NCI-H226 (cell line): ENCODE data around the gene PREX1.

ENCODE experiments used
- DNase-seq: peaks from one replicate; pipeline ENCODE4 v3.0.0-alpha.2; 2015

PREX1 gene

DNA sequence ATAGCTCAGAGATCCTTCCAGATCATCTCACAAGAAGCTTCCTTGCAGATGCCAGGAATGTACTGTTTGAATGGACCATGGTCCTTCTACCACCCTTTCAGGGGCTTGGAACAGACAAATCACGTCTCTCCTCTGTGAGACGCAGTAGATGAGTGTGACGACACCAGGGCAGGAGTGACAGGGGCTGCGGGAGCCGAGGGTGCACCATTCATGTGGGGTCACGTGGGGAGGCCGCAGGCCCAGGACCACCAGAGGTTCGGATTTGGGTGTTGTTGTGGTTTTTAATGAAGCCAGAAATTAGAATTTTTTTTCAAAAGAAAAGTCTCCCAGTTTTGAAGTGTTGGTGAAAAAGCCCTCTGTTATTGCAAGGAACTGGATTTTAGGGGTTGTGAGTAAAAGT lies 79.2 kb downstream of the PREX1 start:
- no peak for DNase-seq

DNA sequence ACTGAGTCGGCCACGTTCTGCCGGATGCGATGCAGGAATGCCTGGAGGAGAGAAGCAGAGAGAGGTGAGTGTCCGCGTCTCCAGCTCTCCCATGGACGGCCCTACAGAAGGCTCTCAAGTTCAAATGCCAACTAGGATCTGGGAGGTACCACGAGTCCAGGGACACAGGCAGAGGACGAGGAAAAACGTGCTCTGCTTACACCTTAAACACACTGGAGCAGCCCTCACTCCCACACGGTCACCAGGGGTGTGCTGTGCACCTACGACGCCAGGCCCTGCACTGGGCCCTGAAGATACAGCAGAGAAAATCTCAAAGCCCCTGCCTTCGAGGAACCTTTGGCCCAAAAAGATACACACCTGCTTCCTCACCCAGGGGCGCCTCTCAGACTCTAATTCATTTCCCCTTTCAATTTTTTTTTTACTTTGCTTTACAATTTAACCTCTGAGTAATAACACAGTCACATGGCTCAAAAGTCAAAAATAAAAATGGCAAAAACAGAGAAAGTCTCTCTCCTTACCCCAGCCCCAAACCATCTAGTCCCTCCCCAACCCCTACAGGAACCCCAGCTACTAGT lies 79.9 kb downstream of the PREX1 start:
- no peak for DNase-seq

DNA sequence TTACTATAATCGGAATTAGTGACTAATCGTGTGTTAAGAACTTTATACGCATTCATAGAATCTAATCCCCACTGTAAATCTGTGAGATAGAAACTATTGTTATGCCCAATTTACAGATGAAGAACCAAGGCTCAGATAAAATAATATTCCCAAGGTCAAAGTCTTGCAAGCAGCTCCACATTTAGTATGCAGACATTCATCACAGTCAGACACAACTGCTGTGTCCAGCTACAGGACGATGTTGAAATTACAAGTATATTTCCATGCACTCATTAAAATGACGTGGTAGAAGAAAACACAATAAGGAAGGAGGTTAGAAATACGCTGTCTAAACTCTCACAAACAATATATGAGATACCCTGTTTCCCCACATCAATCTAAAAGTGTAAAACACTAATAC lies 82.5 kb downstream of the PREX1 start:
- DNase-seq: no peak

DNA sequence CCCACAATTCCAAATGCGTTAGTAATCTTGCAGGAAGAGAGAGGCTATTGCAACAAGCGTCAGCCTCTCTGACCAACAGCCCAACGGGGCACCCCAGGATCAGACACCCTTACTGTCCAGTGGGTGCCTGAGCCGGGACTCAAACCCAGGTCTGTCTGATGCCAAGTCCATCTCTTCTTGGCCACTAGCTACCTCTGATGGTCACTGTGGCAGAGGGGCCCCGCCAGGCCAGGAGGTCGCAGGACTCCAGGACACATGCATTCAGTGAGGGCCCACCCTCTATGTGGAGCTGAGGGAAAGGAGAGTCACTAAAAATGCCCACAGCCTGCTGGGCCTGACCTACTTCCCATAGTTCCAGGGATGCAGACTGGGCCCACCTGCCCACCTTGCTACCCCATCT lies 83.3 kb downstream of the PREX1 start:
- no peak for DNase-seq

DNA sequence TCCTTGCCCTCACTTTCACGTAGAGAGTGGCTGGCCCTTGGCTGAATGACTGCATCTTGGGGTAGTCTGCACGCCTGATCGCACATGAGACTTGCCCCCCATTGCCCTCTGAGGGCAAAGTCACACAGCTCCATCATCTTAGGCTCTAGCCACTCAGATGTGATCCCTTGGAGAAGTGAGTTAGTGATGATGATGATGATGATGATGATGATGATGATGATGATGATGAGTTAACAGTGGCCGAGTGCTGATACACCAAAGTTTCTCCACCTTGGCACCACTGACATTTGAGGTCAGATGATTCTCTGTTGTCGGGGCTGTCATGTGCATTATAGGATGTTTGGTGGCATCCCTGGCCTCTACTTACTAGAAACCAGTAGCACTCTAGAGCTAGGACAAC lies 84.0 kb downstream of the PREX1 start:
- DNase-seq: no peak

DNA sequence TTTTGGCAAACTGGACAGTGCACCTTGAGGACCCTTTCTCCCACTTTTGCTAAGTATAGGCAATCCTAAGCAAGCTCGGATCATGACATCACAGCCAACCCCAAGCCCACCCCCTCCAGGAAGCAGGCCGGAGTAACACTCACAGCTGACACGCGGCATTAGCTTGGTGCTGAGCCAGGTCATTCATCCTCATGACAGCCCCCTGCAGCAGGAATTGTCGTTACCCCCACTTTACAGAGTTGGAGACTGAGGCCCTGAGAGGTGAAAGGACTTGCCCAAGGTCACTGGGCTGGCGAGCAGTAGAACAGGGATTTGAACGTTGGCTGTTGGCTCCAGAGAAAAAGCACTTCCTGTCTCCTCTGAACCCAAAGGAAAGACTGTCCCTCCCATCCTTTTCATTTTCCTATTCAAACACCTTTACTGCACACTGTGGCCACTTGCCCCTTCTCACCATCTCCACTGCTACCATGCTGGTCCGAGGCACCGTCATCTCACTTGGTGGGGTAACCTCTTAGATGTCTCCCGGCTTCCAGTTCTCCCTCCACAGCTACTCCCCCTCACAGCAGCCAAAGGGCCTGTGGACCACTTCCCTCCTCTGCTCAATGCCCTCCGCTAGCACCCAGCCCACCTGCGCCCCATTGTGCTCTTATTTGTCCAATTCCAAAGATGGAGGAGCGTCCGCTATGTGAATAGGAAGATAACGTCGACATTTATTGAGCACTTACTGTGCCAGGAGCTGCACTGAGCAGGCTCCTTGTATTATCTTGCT lies 84.7 kb downstream of the PREX1 start:
- no peak for DNase-seq

DNA sequence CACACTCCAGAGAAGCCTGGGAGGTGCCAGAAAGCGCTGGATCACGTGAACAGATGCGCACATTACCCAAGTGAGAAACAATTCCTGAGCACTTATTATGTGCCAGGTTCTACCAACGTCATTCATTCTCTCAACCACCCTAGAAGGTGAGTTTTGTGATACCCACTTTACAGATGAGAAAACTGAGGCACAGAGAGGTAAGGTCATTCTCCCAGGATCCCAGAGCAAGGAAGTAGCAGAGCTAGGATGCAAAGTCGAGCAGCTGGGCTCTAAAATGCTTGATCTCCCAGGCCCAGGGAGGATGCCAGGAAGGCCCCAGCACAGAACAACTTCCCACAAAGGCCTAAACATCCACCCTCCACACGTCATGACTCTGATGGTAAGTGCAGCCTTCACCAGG lies 85.6 kb downstream of the PREX1 start:
- DNase-seq: no peak

DNA sequence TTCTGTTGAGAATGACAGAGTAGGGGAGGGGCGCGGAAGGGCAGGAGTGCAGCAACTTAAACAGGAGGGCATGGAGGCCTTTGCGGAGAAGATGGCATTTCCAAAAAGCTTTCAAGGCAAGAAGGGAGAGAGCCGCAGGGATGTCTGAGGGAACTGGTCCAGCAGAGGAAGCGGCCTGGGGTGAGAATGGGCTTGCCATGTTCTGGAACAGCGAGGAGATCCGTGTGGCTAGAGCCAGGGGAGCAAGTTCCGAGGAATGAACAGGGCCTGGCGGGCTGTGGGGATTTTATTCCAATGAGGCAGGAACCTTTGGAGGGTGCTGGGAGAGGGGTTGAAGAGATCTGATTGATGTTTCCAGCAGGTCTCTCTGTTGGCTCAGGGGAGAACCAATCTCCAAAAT lies 86.1 kb downstream of the PREX1 start:
- no peak for DNase-seq

DNA sequence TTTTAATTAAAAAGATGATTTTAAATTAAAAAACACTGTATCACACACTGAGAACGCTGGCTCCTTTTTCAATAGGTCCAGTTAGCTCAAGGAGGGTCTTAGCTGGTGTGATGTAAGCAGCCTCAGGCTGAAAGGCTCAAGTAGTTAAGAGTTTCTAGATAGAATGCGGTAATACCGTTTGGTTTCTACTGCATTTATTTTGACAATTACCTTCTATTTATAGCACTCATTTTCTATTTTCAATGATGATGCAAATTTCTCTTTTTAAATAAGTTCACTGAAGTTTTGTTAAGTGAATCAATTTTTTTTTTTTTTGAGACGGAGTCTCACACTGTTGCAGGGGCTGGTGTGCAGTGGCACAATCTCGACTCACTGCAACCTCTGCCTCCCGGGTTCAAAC lies 87.1 kb downstream of the PREX1 start:
- DNase-seq: no peak

DNA sequence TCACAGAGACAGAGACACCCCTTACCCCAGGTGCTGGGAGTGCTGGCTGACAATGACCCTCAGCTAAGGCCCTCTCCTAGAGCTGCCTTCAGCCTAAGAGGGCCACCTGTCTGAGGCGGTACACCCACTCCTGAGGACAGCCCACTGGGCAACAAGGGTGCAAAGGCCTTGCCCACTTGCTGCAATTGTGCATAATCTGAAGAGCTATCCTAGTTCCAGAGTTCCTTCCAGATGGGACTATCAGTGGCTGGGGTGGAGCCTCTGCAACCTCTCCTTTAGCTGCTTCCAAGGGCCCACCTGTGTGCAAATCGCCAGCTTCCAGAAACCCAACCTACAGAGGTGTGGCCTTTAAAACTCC lies 87.5 kb downstream of the PREX1 start:
- DNase-seq: no peak

DNA sequence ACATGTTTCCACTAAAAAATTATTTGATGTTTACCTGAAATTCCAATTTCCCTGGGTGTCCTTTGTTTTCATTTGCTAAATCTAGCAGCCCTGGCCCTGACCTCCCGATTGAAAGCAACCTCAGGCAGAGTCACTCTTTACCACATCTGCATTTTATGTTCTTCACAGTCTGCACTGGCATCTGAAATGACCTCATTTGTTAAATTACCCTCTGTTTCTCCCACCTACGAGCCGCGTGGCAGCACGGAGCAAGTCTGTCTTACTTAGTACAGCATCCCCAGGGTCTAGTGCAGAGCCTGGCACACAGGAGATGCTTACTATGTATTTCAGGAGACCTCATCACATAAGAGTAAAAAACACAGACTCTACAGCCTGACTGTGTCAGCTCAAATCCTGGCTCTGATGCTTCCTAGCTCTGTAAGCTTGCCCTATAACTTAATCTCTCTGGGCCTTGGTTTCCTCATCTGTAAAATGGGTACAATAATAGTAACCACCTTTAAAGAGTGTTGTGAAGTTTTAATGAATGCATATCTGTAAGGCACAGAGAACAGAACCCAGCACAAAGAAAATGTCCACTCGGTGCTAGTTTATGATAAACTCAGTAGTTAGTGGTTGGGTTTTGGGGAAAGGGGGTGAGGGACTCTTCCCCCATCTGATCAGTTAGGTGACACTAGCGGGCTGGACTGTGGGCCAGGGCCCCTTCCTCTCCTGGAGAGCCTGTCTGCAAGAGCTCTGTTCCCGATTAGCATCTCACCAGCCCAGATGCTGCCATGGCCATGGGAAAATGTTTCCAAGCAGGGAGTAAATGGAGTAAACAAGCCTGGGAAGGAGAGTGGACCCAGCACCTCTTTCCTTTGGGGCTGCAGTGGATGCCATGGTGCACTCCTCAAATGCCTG lies 88.2 kb downstream of the PREX1 start:
- no peak for DNase-seq

DNA sequence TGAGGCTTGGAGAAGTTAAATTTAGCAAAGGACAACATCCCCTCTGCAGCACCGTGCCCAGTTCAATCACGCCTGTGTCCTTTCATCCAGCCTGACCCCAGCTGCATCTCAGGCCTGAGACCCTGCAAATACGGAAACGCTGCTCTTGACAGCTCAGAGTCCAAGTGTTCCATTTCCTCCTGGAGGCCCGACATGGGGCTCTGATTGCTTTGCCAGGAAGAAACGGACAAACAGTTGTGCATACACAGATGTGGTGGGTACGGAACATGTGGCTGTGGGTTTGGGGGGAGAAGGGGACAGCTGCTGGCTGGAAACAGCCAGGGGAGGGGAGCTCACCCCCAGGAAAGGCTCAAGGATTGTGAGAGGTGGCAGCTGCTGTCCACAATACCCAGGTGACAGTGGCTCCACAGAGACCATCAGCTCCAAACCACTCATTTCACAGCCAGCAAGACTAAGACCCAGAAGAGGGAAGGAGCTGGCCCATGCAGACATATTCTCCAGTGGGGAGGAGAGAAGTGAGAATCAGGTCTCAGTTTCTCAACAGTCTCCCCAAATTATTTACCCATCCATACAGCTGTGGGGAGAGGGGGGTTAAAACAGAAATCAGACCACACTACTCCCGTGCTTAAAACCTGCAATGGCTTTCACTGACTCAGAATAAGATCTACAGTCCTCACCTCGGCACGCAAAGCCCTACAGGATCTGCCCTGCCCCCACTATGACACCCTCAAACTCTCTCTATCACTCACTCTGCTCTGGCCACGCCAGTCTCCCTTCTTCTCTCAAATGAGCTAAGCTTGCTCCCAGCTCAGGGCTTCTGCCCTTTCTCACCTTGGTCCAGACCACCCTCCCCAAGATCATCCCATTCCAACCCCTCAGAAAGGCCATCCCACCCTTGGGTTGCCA lies 89.1 kb downstream of the PREX1 start:
- DNase-seq: no peak

DNA sequence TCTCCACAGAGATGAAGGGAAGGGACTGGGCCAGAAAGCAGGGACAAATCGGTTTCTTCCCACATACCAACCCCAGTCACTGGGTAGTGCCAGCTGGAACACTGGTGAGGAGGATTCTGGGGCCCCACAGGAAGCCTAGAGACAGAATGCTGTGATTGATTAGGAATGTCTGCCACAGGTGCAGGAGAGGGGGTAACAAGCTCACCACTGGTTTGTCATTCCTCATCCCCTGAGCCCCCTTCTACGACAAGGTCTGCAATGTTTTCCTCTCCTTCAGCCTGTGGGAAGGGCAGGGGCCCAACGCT lies 89.8 kb downstream of the PREX1 start:
- DNase-seq: no peak

DNA sequence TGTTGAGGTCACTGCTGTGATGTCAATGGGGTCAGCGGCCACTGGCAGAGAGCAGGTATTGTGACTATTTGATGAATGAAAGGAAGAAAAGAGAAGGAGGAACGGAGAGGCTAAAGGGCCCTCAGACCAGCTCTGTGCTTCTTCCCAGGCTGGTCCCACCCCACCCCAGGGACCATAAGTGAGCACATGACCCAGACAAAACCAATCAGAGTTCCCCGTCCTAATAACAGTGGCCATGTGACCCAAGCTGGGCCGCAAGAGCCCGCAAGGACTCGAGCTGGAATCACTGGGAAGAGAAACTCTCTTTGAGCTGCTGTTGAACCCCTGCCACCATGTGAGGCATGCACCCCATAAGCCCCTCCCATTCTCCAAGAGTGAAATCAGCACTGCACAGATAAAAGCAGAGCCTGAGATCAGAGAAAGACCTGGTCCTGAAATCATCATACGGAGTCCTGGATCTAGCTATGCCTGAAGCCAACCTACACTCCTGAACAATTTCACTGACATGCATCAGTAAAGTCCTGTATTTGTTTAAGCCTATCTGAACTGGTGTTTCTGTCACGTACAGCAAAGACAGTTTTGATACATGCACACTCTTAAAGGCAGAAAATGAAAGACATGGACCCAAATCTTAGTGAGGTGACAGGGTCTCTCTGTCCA lies 90.2 kb downstream of the PREX1 start:
- no peak for DNase-seq

DNA sequence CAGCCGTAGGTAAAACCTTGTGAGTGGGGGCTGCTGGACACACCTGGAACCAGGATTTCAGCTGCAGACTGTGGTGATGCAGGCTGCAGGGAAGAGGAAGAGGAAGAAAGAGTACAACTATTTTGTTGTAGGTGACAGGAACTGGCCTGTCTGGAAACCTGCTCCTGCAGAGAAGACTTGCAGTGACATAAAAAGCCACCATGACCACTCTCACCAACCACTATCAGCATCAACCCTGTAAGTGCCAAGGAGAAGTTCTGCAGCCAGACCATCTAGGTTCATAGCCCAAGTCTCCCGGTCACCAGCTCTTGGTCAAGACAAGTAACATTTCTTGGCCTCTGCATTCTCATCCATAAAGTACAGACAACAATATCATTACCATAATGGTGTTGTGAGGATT lies 91.2 kb downstream of the PREX1 start:
- no peak for DNase-seq

DNA sequence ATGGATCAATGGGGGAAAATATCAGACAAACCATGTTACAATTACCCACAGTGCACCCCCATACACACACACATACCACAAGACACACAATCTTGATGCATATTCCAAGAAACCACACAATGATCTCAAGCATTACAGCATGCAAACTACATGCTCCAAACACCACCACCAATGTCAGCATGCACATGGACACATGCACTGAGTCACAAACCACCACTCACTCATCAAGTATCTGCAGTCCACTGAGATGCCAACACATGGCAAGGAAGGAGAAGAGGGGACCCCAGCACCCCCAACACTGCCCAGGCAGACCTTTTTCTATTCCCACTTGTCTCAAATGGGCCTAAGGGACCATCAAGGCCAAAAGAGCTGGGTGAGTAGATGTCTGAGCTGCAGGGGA lies 91.6 kb downstream of the PREX1 start:
- DNase-seq: no peak

DNA sequence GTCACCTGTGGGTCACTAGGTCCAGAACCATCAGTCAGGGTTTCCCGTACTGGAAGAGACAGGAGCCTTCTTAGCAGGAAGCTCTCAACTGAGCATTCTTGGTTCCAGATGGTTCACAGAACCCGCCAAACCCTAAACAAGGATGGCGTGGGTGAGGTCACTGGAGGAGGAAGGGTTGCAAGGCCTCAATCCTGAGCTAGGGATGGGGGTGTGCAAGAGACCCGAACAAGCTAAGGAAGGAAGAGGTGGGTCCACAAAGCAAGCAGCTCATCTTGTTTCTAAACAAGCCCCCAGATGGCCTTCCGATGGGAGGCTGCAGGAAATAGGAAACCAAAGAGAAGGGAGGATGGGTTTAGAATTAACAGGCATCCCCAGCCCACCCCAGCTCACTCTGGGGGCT lies 92.7 kb downstream of the PREX1 start:
- no peak for DNase-seq

DNA sequence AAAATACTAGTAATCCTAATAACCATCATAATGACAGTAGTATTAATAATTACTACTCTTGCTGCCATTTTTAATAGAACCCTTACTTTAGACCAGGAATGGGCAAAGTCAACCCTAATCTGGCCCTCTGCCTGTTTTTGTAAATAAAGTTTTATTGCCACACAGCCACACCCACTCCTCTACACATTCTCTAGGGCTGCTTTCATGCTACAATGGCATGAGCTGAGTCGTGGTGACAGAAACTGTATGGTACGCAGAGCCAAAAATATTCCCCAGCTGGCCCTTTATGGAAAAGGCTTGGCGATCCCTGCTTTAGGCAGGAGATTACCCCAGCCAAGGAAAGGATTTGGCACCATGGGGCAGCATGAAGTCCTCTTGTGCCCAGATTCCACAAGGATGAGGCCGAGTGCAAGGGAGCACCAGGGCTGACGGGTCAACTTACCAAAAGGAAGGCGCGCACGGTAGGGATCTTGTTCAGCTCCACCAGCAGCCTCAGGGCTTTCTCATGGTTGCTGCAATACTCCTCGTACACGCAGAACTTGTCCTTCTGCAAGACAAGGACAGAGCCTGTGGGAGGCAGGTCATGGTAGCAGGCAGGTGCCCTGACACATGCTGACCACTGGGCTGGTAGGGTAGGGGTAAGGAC lies 93.6 kb downstream of the PREX1 start:
- no peak for DNase-seq

DNA sequence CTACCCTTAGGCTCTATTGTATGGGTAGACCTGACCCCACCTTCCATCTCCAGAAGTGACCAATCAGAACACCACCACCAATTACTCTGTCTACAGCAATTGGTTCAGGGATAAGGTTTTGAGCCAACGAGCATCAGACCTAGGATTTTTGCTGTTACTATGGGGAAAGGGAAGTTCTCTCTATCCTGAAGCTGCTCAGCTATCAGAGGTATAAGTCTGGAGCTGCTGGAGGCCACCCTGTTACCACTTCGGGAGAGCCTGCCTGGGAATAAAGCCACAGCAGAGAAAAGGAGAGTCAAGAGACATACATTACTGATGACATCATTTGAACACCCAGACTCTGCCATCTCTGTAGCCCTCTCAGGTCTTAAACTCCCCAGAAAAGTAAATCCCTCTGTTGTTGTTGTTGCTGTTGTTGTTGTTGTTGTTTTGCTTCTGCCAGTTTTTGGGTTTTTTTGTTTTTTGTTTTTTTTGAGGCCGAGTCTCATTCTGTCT lies 94.5 kb downstream of the PREX1 start:
- peak; percentile 13 for DNase-seq

DNA sequence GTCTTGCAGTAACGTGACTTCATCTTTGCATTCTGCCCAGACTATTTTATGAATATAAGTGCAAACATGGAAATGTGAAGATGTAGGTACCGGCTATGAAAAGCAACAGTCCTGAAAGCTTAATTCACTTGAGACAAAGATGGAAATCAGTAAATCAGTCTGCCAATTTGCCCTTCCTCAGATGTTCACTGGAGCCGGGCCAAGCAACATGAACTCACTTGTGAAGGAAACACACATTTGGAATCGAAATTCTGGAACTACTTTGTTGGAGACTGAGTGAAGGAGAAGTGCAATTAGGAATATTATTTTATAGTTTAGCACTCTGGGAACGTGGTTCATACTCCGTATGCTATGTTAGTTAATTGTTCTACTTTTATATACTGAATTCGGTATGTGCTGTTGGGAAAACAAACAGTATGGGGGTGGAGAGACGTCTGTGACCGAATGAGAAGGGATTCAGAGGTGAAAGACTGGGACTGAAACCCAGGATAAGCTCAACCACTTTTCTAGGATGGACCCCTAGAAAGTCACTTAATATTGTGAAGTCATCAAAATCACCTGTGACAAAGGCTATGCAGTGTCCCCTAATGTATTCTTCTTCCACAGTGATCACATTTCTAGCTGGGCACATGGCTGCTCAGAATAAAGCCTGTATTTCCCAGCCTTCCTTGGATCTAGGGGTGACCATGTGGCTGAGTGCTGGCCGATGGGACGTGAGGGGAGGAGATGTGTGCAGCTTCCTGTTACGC lies 95.5 kb downstream of the PREX1 start:
- DNase-seq: no peak

DNA sequence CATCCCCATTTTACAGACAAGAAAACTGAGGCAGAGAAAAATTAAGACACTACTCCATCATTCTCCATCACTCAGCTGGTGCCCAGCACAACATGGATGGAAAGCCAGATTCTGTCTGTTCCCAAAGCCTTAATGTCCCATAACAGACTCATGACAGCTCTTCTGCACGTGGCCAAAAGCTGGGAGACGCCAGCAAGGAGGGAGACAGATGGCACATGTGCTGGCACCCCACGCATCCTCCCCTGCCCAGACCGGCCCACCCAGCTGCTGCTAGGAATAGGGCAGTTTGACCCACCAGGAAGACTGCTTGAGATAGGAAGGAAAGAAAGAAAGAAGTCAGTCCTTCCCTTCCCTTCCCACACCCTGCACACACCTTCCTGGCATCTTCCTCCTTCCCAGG lies 96.3 kb downstream of the PREX1 start:
- no peak for DNase-seq
